22Rv1 (cell line): ENCODE data around the gene HAGH.

Experiments
- CTCF ChIP-seq: fragments of 450-650 bp; IDR thresholded peaks from 2 replicates; pipeline ENCODE4 v1.5.1; 2017; ENCODE audit warnings: mild to moderate bottlenecking
- ZFX ChIP-seq: fragments of 450-650 bp; IDR thresholded peaks from 2 replicates; pipeline ENCODE4 v1.6.1; 2017; ENCODE audit warnings: antibody characterized with exemption, borderline replicate concordance

DNA sequence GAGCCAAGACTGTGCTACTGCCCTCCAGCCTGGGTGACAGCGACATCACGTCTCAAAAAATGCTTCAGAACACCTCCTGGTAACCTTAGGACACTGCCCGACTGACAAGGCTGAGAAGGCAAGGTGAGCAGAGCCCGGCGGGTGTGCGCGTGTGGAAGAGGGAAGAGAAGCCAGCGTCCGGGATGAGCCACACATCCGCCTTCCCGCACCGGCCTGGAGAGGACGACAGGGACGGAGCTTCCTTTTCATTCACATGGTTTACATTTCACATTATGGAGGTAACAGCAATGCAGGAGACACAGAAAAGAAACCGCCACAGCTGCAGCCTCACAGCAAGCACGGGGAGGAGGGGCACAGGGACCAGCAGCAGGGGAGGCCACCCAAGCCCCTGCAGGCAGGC, 16.5 kb downstream of the HAGH start:
- TF ChIP-seq CTCF (no peak), ZFX (no peak)
